Neural progenitor cell (in vitro differentiated cells): ENCODE measurements around the gene SPAG9.

ENCODE experiments used
- EZH2 ChIP-seq: fragments of 200-600 bp; sonication (generic); IDR thresholded peaks from 2 replicates; pipeline ENCODE4 v1.6.1; 2017; ENCODE audit warnings: antibody characterized with exemption, mild to moderate bottlenecking, moderate library complexity
- EZH2phosphoT487 ChIP-seq: fragments of 200-600 bp; sonication (generic); IDR thresholded peaks from 2 replicates; pipeline ENCODE4 v1.6.1; 2017; ENCODE audit warnings: antibody characterized with exemption
- TF ChIP-seq, protein P1 (sequence below): fragments of 200-600 bp; sonication (generic); IDR thresholded peaks from 2 replicates; pipeline ENCODE4 v1.5.1; 2017; ENCODE audit warnings: antibody characterized with exemption, mild to moderate bottlenecking

DNA sequence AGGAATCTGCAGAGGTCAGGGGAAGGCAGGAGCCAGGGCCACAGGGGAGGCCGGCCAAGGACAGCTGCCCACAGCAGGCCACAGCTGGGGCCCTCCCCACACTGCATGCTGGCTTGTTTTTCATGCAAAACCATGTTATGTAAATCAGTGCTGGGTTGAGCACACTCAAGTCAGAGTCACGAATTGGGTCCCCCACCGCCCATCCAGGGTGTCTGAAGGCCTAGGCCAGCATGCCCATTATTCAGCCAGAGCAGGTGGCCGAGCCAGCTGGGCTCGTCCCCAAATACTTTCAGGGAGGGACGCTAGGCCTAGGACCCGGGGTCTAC lies 203.3 kb downstream of the SPAG9 start:
- TF ChIP-seq, protein P1, sequence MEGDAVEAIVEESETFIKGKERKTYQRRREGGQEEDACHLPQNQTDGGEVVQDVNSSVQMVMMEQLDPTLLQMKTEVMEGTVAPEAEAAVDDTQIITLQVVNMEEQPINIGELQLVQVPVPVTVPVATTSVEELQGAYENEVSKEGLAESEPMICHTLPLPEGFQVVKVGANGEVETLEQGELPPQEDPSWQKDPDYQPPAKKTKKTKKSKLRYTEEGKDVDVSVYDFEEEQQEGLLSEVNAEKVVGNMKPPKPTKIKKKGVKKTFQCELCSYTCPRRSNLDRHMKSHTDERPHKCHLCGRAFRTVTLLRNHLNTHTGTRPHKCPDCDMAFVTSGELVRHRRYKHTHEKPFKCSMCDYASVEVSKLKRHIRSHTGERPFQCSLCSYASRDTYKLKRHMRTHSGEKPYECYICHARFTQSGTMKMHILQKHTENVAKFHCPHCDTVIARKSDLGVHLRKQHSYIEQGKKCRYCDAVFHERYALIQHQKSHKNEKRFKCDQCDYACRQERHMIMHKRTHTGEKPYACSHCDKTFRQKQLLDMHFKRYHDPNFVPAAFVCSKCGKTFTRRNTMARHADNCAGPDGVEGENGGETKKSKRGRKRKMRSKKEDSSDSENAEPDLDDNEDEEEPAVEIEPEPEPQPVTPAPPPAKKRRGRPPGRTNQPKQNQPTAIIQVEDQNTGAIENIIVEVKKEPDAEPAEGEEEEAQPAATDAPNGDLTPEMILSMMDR = no peak
- no peak for TF ChIP-seq EZH2
- no peak for TF ChIP-seq EZH2phosphoT487
